ENCODE measurements around the gene PTPRM. TPM values are rescaled to one million over a fixed set of nuclear protein-coding genes. Genes with fewer than 3 reads are reported as not detected.

PTPRM gene
- polyA plus RNA-seq, 1 donor (not counting 4 experiments of a cell fraction or from before 2014, with no cell fraction given) = 54.5 TPM

DNA sequence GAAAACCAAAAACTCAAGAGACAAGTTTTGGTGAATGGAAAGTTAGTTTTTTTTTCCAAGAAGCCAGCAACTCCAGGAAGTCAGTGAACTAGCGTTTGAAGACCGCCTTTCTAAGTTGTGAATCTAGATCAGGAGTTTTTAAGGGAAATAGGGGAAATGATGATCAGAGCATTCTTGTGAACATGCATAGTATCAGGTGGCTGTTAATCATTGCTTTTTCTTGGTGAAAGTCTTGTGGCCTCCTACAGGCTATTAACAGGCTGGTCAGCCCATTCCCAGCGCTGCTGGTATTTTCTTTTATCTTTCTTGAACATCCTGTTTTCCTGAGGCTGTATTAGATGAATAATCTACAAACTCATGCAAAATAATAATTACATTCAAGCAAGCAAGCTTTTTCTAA is 155.8 kb downstream of the PTPRM start:
- dilution Hi-C loops (cut with MboI; ENCODE audit: extremely low pct_ligation_motif_present, low sequenced_read_pairs) = no loop called here
- no peak overlapping the region for H3K4me2 ChIP-seq (ENCODE audit: control insufficient read depth, extremely low read depth, insufficient read depth, low read depth, low read length)
- H3K9me1 ChIP-seq (ENCODE audit: control insufficient read depth, extremely low read depth, insufficient read depth, low read length) = no peaks in the 10 kb centered on the region
- TF ChIP-seq CTCF (optimal IDR thresholded peaks at IDR 0.05 in 1 of 3, IDR thresholded peaks at IDR 0.05 in 1 of 3, conservative IDR thresholded peaks at IDR 0.05 in 1 of 3; ENCODE audit: extremely low read depth in 1 of 3, insufficient read depth in 2 of 3, low read length in 3 of 3) (no peak), EZH2 (IDR thresholded peaks at IDR 0.05; ENCODE audit: low read length) (no peak)
- FAIRE-seq = no peak
- H4K20me1 ChIP-seq (ENCODE audit: control insufficient read depth, extremely low read depth, insufficient read depth, low read length) = no peaks in the 10 kb centered on the region
- H3K79me2 ChIP-seq (ENCODE audit: control insufficient read depth, insufficient read depth, low read length) = no peaks in the 10 kb centered on the region
- no peak overlapping the region for H2AFZ ChIP-seq (ENCODE audit: control insufficient read depth, low read length)
- no peak overlapping the region for H3K27ac ChIP-seq (ENCODE audit: control insufficient read depth, insufficient read depth, low read length)
- H3K4me3 ChIP-seq (ENCODE audit: control insufficient read depth in 2 of 3, extremely low read depth in 1 of 3, insufficient read depth in 2 of 3, low read depth in 1 of 3, low read length in 3 of 3) = no peak overlapping the region
- H3K4me1 ChIP-seq (ENCODE audit: control insufficient read depth, extremely low read depth, insufficient read depth, low read length) = no peaks in the 10 kb centered on the region
- no peaks in the 10 kb centered on the region for H3K9me3 ChIP-seq (ENCODE audit: control insufficient read depth, low read depth, low read length)
- no peak for DNase-seq (ENCODE audit: low read depth, low spot score)
- H3K36me3 ChIP-seq (ENCODE audit: control insufficient read depth in 2 of 2, extremely low read depth in 1 of 2, insufficient read depth in 2 of 2, low read length in 2 of 2) = no peaks in the 10 kb centered on the region
- no peak overlapping the region for H3K9ac ChIP-seq (ENCODE audit: control insufficient read depth, extremely low read depth, insufficient read depth, low read length)
- no peaks in the 10 kb centered on the region for H3K27me3 ChIP-seq (ENCODE audit: control insufficient read depth, extremely low read depth, insufficient read depth, low read length)

DNA sequence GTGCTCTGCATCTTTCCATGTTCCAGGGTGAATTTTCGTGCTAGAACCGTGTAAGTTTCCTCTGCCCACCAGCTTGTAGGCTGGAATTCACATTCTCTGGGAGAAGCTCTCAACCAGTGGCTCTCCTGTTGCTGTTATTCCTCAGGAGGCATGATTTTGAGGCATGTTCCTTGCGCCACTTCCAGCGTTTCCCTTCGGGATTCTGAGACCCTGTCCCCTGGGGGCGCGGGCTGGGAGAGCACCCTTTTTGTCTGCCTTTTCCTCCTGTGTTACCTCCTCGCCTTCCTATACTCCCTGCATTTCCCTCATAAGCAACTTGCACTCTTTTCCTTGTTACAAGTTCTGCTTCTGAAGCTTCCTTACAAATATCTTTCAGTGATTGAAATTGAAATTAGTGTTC is 156.4 kb downstream of the PTPRM start:
- H3K9me3 ChIP-seq (ENCODE audit: control insufficient read depth, low read depth, low read length) = no peaks in the 10 kb centered on the region
- peaks cover 3% of the 10 kb centered on the region for H3K4me1 ChIP-seq (ENCODE audit: control insufficient read depth, extremely low read depth, insufficient read depth, low read length)
- DNase-seq (ENCODE audit: low read depth, low spot score) = no peak
- no peak overlapping the region for H3K9ac ChIP-seq (ENCODE audit: control insufficient read depth, extremely low read depth, insufficient read depth, low read length)
- no peaks in the 10 kb centered on the region for H3K79me2 ChIP-seq (ENCODE audit: control insufficient read depth, insufficient read depth, low read length)
- H3K4me2 ChIP-seq (ENCODE audit: control insufficient read depth, extremely low read depth, insufficient read depth, low read depth, low read length) = no peak overlapping the region
- dilution Hi-C loops (cut with MboI; ENCODE audit: extremely low pct_ligation_motif_present, low sequenced_read_pairs) = no loop called here
- TF ChIP-seq EZH2 (IDR thresholded peaks at IDR 0.05; ENCODE audit: low read length) (no peak), CTCF (optimal IDR thresholded peaks at IDR 0.05 in 1 of 3, IDR thresholded peaks at IDR 0.05 in 1 of 3, conservative IDR thresholded peaks at IDR 0.05 in 1 of 3; ENCODE audit: extremely low read depth in 1 of 3, insufficient read depth in 2 of 3, low read length in 3 of 3) (no peak)
- H2AFZ ChIP-seq (ENCODE audit: control insufficient read depth, low read length) = no peak overlapping the region
- no peaks in the 10 kb centered on the region for H3K27me3 ChIP-seq (ENCODE audit: control insufficient read depth, extremely low read depth, insufficient read depth, low read length)
- H4K20me1 ChIP-seq (ENCODE audit: control insufficient read depth, extremely low read depth, insufficient read depth, low read length) = no peaks in the 10 kb centered on the region
- no peak overlapping the region for H3K27ac ChIP-seq (ENCODE audit: control insufficient read depth, insufficient read depth, low read length)
- H3K4me3 ChIP-seq (ENCODE audit: control insufficient read depth in 2 of 3, extremely low read depth in 1 of 3, insufficient read depth in 2 of 3, low read depth in 1 of 3, low read length in 3 of 3) = no peak overlapping the region
- no peak for FAIRE-seq
- no peaks in the 10 kb centered on the region for H3K9me1 ChIP-seq (ENCODE audit: control insufficient read depth, extremely low read depth, insufficient read depth, low read length)
- H3K36me3 ChIP-seq (ENCODE audit: control insufficient read depth in 2 of 2, extremely low read depth in 1 of 2, insufficient read depth in 2 of 2, low read length in 2 of 2) = no peaks in the 10 kb centered on the region
